Transverse colon (tissue), 4 donors: ENCODE measurements around the gene CCNI.

Experiments
- POLR2AphosphoS5 ChIP-seq, 3 donors: sonication (generic); formaldehyde crosslinking; IDR thresholded peaks; one replicate each; pipeline ENCODE4 v1.6.1; 2016; ENCODE audit warnings: antibody characterized with exemption in 3 of 3
- TF ChIP-seq, protein P1 (sequence below), 5 experiments: fragments of 200-600 bp in 3 of 5; fragments of 450-650 bp in 2 of 5; sonication (generic) in 3 of 5; IDR thresholded peaks; 1 replicate in 2 of 5; 2 replicates in 3 of 5; pipeline ENCODE4 v1.5.1; 2016 to 2017; ENCODE audit warnings: antibody characterized with exemption in 5 of 5, inconsistent platforms in 3 of 5, mild to moderate bottlenecking in 2 of 5, moderate library complexity in 1 of 5

- TF ChIP-seq, protein P1, sequence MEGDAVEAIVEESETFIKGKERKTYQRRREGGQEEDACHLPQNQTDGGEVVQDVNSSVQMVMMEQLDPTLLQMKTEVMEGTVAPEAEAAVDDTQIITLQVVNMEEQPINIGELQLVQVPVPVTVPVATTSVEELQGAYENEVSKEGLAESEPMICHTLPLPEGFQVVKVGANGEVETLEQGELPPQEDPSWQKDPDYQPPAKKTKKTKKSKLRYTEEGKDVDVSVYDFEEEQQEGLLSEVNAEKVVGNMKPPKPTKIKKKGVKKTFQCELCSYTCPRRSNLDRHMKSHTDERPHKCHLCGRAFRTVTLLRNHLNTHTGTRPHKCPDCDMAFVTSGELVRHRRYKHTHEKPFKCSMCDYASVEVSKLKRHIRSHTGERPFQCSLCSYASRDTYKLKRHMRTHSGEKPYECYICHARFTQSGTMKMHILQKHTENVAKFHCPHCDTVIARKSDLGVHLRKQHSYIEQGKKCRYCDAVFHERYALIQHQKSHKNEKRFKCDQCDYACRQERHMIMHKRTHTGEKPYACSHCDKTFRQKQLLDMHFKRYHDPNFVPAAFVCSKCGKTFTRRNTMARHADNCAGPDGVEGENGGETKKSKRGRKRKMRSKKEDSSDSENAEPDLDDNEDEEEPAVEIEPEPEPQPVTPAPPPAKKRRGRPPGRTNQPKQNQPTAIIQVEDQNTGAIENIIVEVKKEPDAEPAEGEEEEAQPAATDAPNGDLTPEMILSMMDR (IDR thresholded peaks at IDR 0.05) = no peak
- no peak for TF ChIP-seq POLR2AphosphoS5 (IDR thresholded peaks at IDR 0.05)
Observed at GRCh38 chr4:77065382-77065781, 10.4 kb downstream of the CCNI start.
